ENCODE measurements around the gene ADM.

- TF ChIP-seq EZH2 (IDR thresholded peaks at IDR 0.05; ENCODE audit: low read length, unreplicated experiment) = no peak
- TF ChIP-seq, protein P1, sequence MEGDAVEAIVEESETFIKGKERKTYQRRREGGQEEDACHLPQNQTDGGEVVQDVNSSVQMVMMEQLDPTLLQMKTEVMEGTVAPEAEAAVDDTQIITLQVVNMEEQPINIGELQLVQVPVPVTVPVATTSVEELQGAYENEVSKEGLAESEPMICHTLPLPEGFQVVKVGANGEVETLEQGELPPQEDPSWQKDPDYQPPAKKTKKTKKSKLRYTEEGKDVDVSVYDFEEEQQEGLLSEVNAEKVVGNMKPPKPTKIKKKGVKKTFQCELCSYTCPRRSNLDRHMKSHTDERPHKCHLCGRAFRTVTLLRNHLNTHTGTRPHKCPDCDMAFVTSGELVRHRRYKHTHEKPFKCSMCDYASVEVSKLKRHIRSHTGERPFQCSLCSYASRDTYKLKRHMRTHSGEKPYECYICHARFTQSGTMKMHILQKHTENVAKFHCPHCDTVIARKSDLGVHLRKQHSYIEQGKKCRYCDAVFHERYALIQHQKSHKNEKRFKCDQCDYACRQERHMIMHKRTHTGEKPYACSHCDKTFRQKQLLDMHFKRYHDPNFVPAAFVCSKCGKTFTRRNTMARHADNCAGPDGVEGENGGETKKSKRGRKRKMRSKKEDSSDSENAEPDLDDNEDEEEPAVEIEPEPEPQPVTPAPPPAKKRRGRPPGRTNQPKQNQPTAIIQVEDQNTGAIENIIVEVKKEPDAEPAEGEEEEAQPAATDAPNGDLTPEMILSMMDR (conservative IDR thresholded peaks at IDR 0.05; ENCODE audit: low read depth, low read length) = no peak
Measured at GRCh38 chr11:10323793-10324170, 18.9 kb downstream of the ADM start.
